Right hindlimb (tissue), 1 donor: ENCODE measurements around the gene BRD7.

Experiments
- DNase-seq: peaks from one replicate; pipeline ENCODE4 v3.0.0-alpha.2; 2018

BRD7 gene

DNA sequence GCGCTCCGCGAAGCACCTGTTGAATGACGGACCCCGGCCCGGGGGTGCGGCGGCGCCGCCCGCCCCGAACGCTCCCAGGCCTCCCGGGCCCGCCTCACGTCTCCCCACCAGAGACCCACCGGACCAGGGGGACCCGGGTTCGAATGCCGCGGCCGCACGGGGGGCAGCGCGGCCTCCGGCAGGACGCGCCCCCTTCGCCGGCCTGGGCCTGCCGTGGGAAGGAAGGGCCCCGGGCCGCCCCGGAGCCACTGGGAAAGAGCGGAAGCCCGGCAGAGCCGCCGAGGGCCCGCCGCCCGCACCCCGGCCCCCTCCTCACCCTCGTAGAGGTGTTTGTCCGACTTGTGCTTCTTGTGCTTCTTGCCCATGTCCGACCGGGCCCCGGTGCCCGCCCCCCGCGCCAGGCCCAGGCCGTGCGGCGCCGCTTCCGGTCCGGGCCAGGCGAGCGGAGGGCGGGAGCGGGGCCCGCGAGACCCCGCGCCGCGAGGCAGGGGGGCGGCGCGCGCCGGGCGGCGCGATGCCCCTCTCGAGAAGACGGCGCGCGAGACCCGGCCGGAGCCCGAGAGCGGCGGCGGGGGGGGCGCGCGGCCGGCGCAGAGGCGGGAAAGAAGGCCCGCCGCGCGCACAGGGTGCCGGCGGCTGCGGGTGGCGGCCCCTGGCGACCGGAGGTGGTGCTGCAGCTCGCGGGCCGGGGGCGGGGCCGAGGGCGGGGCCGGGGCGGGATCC lies at the start of gene BRD7:
Gene BRD7, minus strand, starts transcription at position 579 of the 723 bp plus-strand sequence. Its CDS starts 214 bp downstream, at position 365.
- peak; percentile 89 for DNase-seq

- no peak for DNase-seq
These were observed 47.6 kb upstream of the BRD7 start for GRCh38 chr16:50416388-50416787.

DNA sequence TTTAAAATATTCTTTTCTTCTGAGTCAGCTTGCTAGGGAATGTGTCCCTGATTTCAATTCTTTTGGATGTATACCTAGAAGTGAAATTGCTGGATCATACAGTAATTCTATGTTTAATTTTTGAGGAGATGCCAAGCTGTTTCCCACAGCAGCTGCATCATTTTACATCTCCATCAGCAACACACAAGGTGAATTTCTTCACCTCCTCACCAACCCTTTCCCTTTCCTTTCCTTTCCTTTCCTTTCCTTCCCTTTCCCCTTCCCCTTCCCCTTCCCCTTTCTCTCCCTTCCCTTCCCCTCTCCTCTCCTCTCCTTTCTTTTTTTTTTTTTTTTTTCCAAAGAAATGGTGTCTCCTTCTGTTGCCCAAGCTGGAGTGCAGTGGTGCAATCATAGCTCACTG lies 45.4 kb upstream of the BRD7 start:
- DNase-seq = no peak

DNA sequence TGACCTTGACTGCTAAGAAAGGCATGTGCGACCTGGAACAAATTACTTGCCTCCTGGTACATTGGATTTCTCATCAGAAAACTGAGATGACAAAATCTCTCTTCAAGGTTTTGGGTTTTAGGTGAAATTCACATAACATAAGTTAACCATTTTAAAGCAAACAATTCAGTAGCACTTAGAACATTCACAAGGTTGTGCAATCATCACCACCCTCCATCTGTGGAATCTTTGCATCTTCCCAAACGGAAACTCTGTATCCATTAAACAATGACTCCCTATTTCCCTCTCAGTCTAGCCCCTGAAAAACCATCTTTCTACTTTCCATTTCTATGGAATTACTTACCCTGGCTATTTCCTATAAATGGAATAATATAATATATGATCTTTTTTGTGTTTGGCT lies 42.2 kb upstream of the BRD7 start:
- no peak for DNase-seq

GRCh38 chr16:50408001-50408561 lies 39.3 kb upstream of the BRD7 start:
- no peak for DNase-seq

- DNase-seq = no peak
These were observed 38.6 kb upstream of the BRD7 start for GRCh38 chr16:50407351-50407750.

GRCh38 chr16:50403491-50403890 lies 34.7 kb upstream of the BRD7 start:
- DNase-seq = no peak

DNA sequence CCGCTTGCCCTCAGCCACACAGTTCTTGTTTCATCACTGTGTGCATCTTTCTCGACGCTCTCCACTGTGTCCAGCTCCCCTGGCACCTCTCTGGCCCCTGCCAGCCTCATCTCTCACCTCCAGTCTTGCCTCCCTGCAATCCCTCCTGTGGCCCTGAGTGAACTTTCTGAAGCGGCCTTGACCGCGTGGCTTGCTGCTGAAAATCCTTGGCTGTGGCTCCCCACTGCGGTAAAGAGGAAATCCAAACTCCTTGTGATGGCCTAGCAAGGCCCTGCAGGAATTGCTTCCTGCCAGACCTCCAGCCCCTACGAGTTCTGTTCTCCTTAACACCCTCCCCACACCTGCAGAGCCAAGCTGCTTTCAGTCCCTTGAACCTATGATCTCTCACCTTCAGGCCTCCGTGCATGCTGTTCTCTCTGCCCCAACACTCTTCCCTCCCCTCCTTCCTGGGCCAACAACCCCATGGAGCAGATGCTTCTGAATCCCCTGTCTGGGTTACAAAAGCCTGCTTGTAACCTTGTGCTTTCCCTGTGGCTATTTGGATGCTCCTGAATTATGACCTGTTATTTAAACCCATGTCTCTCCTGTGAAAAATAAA lies 33.6 kb upstream of the BRD7 start:
- no peak for DNase-seq

- DNase-seq = no peak
These were observed 32.6 kb upstream of the BRD7 start for GRCh38 chr16:50401355-50401754.

- DNase-seq = no peak
These were observed 32.2 kb upstream of the BRD7 start for GRCh38 chr16:50400967-50401348.

GRCh38 chr16:50400312-50400966 lies 31.7 kb upstream of the BRD7 start:
- no peak for DNase-seq

- DNase-seq = no peak
These were observed 30.6 kb upstream of the BRD7 start for GRCh38 chr16:50399411-50399810.

DNA sequence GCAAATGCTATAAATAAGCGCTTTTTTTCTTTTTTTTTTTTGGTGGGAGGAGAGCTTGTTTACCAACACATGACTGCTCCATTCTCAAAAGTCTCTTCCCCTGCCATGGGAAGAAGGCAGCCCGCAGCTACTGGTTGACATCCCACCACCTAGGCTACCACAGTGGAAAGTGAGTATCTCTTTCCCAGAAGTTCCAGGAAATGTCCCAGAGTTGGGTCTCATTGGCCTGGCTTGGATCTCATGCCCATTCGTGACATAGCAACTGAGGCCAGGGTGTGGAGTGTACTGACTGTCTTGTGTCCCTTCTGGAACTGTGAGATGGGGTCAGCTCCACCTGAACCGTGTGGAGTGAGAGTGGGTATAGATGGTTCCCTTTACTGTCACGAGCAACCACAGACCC lies 29.5 kb upstream of the BRD7 start:
- DNase-seq = no peak

DNA sequence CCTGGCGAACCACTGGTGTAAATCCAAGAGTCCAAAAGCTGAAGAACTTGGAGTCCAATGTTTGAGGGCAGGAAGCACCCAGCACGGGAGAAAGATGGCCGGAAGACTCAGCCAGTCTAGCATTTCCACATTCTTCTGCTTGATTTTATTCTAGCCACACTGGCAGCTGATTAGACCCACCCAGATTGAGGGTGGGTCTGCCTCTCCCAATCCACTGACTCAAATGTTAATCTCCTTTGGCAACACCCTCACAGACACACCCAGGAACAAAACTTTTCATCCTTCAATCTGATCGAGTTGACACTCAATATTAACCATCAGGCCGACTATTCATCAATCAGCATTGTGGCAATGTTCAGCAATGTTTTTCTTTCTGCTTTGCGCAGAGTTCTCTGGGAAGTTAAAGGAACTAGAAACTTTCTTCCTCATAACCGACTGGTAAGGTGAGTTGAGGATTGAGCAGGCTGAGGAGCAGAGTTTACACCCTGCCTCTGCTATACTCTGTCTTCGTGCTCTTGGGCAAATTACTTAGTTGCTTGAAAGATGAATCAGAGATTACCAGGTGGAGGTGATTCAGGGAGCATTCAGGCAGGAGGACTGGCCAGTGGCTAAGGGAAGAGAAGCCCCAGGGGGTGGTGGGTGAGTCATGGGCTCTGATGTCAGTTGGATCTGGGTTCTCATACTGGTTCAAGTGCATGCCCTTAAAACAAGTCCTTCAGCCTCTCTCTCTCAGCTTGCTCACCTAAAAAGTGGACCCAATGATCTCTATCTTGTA lies 28.2 kb upstream of the BRD7 start:
- no peak for DNase-seq

GRCh38 chr16:50395763-50396710 lies 27.2 kb upstream of the BRD7 start:
- no peak for DNase-seq

DNA sequence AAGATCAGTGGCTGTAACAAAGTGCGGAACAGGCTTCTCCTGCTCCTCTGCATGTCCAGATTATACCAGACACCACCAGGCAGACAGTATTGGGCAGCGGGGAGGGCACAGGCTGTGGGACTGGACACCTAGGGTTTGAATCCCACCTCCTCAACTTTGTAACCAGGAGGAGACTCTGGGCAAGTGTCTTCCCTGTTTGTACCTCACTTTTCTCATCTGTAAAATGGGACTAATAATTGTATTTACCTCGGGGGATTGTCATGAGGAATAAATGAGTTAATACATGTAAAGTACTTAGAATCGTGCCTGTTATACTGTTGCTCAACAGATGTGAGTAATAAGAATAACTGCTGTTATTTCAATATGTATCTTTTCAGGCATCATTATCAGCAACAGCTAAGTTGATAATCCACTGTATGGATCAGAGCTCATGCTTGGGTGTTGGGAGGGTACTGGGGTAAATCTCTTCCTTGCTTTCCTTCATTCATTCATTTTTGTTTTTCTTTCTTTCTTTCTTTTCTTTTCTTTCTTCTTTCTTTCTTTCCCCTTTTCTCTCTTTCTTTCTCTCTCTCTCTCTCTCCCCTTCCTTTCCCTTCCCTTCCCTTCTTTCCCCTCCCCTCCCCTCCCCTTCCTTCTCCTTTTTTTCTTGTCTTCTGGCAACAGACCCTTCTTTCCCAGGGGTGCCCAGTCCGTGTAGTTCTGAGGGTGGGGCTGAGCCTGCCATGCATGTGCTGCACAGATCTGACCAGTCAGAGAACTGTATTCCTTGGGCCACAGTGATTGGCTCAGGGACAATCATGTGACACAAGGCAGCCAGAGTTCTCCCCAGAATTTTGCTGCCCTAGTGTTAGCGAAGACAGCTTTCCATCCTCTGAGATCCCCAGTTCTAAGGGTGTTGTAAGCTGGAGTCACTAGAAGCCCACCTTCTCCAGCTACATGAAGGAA lies 25.3 kb upstream of the BRD7 start:
- DNase-seq = no peak

- DNase-seq = no peak
These were observed 24.6 kb upstream of the BRD7 start for GRCh38 chr16:50393416-50393815.

GRCh38 chr16:50390914-50391716 lies 22.3 kb upstream of the BRD7 start:
- DNase-seq = no peak

DNA sequence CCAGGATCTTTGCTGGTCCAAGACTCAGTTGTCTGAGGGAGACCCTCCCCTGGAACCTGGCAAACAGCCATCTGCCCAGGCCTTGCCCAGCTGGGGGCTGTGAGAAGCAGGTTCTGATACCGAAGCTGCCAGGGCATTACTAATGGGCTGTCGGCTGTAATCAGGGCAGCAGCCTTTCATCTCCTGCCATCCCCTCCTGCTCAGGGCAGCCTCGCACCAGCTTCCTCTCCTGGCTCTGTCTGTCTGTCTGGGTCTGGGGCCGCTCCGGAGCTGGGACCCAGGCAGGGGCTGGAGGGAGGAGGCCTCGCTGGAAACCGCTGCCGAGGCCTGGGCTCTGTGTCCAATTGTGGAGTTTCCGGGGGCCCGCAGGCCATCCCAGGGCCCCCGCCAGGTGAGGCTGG lies 21.6 kb upstream of the BRD7 start:
- DNase-seq = no peak

DNA sequence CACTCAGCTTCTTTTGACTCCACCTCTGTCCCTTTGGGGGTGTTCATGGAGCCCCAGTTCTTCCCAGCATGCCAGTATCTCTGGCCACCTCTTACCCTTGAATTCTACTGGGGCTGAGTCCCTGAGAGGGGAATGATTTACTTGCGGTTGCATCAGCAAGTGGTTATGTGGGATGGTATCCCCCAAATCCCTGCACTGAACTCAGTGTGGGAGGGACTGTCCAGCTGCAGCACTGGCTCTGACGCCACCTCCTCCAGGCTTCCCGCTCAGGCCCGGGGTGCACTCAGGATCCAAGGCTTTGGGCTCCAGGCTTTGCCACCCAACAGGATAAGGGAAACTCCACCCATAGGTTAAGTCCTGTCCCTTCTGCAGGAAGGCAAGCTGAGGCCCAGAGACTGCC lies 21.1 kb upstream of the BRD7 start:
- DNase-seq = no peak
